Stimulated activated CD8-positive, alpha-beta memory T cell treated with anti-CD3 and anti-CD28 coated beads, Interleukin-7, amount 100 ng/mL, for 48 hours (primary cell): ENCODE results near the gene CACNA1E.

Experiments used
- DNase-seq, 2 donors: peaks; one replicate each; pipeline ENCODE4 v3.0.0-alpha.2; 2020; ENCODE audit warnings: low read depth in 1 of 2; ENCODE audit errors: extremely low read depth in 1 of 2

The CACNA1E gene

DNA sequence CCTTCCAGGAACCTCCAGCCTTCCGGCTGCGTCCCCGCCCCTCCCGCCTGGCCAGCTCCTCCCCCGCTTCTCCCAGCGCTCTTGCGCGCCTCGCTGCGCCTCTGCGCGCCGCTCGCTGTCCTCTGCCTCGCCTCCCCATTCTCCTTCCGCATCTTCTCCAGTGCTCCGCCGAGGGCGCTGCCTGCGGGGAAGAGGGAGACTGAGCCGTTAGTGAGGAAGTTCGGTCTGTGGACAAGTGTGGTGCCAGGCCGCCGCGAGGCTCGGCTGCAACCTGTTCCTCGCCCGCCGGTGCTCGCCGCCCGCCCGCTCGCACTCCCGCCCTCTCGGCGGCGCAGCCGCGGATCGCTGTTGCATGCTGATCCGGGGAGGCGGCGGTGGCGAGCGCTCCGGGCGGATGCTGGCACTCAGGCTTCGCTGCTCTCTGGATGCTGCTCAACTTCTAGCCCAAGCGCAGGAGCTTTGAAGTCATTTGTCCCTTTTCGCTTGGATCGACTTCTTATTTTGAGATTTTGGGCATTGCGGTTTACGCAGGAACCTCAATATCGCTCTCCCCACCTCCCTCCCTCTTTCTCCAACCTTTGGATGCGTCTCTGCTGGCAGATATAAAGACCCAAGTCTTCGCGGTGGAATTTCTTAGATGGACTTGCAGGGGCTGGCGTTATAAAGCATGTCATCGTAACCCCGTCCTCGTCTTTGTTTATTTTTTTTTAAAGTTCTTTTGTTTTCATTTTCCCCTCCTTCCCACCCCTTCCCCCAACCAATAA, 614 bp upstream of the CACNA1E start:
- no peak for DNase-seq

DNA sequence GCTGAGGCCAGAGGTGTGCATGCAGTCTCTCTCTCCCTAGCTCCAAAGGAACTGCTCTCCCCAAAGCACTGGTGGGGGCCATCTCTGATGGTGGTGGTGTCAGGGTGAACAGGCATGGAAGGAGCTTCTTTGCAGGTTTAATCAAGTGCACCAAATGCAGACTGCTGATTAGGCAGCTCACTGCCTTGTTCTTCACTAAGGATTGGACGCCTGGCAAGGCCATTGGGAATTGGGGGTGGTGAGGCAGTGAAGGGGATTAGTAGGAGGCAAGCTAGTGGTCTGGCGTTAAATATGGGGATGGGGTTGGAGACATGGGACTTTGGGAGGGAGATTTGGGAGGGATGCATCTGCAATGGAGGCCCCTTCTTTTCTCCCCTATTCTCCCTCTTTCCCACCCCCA, 1.5 kb downstream of the CACNA1E start:
- no peak for DNase-seq

DNA sequence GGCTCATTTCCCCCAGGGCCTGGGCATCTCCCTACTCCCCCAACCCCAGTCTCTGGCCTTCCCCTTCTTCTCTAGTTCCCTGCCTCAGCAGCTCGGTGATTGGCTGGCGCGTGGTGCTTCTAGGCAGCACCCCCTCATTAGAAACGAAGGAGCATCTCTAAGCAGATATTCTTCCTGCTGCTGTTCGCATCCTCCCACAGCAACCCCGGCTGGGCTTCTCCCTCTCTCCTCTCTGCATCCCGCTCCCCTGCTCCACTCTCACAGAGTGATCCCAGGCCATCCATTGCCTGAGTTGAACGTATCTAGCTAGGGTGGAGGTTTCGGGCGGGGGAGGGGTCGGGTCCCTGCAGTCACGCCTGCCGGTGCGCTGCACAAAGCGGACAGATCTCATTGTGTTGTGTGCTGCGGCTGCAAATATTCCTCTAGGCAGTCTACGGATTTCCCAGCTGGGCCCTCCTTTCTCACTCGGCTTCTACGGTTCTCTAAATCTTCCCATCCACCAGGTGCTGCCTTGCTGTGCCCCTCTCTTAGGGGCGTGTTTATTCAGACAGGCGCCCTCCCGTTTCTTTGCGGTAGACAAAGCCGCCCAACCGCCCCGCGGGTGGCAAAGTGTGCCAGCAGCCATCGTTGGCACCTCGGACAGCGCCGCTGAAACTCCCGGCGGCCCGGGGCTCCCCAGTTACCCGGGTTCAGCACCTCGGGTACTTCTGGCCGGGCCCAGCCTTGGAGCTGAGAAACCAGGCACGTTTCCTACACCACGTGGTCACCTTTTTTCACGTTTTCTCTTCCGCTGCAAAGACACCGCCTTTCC, 2.2 kb downstream of the CACNA1E start:
- no peak for DNase-seq

DNA sequence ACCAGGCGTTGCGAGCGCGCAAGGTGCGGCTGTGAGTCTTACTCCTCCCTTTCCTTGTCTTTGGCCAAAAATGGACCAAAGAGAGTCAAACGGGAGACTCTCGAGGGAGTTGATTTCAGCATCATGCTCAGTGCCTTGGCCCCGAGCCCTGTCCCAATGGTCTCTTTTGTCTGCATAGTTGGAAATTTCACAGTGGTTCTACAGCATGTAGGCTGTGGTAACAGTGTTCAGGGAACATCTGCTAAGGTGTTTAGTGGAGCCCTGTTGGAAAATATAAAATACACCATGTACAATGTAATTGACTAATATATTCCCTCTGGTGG, 2.7 kb downstream of the CACNA1E start:
- DNase-seq, result no peak

DNA sequence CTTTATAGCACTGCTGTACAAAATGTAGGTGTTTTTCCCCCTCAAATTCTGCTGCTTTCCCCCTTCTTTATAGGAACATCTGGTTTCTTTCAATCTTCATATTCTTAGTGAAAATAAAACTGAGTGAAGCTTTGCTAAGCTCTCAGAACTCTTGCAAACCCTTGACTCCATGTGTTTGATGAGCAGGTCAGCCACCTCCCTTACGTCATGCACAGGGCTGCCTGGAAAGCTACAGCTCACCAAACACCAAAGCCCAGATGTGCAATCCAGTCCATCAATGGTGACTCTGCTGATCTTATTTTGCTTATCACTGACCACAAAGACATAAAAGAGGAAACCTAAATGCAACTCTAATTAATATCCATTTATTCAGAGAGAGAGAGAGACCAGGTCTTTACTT, 5.5 kb downstream of the CACNA1E start:
- no peak for DNase-seq

DNA sequence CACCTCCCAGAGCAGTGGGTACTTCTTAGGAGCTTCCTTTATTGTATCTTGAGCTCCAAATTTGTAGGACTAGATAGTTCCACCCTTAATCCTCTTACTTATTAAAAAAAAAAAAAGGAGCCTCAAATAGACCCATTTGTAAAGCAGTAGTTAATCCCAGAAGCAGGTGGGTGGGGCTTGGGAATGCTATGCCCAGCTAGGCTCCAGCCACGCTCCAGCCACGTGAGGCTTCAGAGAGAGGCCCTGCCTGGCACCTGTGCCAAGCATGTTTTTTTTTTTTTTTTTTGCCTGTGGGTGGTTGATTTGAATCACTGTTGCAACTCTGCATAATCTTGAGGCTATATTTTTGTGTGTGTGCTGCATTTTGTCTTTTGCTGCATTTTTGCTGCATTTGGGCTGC, 7.0 kb downstream of the CACNA1E start:
- no peak for DNase-seq

DNA sequence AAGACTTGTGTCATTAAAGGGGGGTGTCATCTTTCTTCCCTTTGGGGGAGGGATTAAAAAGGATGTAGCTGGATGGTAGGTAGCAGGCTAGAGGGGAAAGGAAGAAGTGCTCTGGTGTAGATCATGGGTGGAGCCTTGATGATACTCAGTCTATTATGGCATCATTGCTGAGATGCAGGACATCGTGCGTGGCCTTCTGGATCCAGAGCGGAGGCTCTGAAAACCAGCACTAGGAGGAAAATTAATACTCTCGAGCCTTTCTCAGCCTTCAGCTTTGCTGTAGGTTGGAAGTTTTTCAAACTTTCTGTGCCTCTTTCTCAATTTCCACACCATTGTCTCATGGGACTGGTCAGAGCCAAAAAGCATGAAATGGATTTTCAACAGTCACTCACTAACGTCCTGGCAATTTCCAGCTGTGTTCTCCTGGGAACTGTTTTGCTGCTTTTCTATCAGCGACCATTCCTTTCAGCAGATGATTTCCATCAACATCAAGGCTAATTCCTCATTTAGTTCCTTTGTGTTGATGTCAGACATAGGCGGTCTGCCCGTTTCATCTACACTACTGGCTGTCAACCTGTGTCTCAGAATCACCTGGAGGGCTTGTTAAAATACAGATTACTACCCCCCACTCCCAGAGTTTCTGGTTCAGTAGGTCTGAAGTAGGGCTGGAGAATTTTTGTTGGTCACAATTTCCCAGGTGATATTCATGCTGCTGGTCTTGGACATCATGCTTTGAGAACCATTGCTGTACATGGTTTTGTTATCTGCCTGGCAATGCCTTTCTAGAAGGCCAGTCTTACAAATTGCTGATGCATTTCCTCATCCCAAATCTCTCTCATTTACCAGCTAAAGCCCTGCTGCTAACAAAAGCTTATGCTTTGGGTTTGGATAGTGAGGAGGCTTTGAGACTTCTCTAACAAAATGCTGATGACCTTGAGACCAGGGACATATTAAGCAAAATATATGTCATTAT, 7.7 kb downstream of the CACNA1E start:
- DNase-seq, result no peak

DNA sequence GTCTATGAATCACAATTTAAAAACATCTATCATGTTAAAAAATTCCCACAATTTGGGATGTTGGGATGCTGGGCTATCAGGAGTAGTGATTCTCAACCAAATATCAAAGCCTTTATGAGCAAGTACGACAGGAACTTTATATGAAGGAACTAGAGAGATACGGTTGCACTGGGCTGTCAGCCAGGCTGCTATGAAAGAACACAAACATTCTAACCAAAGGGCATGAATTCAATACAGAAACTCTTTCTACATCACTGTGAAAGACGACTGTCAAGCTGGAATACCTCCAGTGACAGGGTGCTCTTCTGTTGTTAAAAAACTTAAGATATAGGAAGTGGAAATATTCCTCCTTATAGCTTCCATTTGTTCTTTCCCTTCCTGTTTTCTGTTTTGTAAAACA, 9.8 kb downstream of the CACNA1E start:
- DNase-seq, result no peak

DNA sequence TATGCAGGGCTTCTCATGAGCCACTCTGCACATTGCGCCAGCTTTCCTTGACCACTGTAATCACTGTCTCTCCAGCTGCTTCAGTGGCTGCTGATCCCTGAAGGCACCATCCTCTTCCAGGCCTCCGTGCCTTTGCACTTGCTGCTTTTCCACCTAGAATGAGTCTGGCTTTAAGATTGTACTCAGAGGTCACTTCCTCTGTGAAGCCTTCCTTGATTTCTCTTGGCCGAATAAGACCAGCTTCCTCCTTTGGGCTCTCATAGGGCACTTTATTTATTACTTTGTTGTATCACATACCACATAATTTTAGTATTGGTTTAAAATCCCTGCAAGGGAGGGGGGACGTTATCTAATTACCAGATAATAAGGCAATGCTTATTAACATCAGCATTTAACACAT, 10.6 kb downstream of the CACNA1E start:
- DNase-seq, result no peak

DNA sequence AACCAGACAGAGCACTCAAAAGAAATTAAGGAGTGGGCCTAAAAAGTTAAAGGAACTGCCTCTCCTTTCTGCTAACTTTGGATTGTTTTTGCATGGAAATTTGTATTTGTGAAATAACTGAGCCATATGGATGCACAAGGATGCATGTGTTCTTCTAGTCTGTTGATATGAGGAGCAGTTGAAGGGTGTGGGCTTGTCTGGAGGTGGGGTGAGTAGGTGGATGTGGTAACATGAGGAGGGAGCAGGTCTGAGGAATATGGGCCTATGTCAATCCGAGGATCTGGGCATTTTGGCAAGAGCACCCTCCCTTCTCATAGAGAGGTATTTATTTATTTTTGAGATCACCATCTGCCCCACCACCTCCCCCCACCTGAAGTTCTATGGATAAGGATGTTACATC, 13.4 kb downstream of the CACNA1E start:
- no peak for DNase-seq

DNA sequence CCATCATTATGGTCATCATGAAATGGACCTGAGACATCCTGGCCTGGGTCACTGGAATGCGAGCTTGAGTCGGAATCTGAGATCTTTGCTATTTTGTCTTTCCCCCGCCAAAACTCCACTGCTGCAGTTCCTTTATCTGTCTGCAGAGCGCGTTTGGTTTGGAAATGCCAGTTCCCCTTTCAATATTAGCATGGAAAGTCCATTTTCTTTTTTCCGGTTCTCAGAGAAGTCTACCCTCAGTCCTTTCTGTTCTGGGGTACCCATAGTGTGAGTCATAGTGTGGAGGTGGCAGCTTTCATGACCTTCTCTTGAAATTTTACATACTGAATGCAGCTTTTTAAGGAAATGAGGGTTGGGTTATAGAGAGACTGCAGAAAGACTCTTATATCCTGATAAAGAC, 14.6 kb downstream of the CACNA1E start:
- no peak for DNase-seq

DNA sequence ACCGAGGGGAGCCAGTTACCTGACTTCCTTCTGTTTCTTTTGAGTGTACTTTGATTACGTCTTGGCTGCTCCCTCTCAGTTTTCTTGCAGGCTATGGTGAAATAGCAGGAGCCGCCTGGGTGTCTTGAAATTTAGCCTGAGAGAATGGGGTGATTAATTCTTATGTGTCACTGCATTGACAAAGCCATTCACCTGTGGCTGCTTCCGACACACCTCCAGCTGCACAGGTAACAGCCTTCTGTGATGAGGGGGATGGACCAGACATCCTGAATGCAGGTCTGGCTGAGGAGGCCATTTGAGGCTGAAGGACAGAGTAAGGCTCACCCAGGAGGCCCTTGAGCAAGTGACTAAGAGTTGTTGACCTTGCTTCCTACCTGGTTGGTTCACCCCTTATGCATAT, 16.5 kb downstream of the CACNA1E start:
- DNase-seq, result no peak

DNA sequence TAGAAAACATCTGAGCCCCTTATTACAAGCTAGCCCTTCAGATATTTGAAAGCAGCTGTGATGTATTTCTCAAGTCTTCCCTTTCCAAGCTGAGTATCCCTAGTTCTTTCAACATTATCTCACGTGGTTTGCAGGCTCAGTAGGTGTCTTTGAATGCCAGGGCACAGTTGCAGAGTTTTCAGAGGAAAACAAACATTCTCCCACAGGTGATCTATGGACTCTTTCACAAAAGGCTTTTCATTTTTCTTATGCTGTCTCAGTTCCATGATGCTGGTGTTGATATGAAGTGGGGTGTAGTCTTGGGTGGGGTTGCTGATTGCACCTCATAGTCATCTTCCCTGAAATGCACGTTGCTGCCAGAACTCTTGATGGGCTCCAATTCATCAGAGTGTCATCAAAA, 17.3 kb downstream of the CACNA1E start:
- DNase-seq, result no peak

DNA sequence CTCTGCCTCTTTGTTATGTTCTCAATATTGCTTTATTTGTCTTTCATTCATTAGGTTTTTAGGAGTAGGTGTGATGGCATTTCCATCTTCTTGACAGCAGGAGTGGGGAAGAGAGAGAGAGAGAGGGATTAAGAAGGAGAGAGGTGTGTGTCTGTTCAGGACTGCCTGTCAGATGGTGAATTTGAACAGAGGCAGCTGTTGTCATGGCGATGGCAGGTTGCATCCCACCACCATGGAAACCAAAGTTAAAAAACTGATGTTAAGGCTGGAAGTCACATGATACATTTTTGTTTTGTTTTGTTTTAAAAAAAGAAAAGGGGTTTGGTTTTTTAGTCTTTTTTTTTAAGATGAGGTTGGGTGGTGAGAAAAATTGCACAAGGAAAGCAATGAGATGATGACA, 18.3 kb downstream of the CACNA1E start:
- no peak for DNase-seq

DNA sequence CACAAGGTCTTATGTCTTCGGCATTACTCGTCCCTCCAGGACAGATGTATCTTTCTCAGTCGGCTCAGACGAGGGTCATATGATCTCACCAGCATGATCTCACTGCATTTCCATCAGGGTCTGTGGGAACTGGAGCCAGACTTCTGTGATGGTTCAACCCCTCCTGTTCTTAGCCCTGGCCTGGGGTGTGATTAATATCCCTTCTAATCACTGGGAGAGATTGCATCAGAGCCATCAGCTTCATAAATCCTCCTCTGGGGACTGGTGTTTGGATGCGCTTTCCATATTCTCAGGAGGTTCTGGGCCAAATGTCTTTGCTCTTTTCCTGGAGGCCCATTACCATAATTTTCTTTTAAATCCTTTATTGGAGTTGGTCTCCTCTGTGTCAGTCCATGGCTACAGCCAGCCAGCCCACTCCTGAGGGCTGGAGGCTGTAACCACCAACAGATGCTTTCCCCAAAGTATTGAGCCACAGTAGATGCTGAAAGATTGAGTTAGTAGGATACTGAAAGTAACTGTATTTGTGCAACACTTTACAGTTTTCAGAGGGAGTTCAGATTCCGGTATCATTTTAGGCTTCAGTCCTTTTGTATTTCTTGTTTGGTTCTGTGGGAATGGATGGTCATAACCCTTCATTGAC, 20.0 kb downstream of the CACNA1E start:
- DNase-seq, result no peak

DNA sequence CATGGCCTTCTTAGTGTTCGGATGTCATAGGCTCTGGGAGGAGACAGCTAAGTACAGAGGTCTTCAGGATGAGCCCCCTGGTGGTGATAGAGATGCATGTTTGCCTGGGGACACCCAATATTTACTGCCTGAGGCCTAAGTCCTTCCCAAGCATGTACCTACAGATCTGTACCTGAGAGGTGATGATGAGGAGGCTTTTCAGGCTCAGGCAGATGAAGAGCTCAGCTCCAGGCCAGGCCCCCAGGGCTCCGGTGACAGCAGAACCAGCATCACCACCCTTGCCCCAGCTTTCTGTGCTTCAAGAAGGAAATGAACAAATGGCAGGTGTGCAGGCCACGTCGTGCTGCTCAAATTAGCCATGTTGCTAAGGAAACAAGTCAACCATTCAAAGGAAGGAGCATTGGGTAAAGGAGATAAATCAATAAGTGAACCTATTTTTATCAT, 21.1 kb downstream of the CACNA1E start:
- no peak for DNase-seq

DNA sequence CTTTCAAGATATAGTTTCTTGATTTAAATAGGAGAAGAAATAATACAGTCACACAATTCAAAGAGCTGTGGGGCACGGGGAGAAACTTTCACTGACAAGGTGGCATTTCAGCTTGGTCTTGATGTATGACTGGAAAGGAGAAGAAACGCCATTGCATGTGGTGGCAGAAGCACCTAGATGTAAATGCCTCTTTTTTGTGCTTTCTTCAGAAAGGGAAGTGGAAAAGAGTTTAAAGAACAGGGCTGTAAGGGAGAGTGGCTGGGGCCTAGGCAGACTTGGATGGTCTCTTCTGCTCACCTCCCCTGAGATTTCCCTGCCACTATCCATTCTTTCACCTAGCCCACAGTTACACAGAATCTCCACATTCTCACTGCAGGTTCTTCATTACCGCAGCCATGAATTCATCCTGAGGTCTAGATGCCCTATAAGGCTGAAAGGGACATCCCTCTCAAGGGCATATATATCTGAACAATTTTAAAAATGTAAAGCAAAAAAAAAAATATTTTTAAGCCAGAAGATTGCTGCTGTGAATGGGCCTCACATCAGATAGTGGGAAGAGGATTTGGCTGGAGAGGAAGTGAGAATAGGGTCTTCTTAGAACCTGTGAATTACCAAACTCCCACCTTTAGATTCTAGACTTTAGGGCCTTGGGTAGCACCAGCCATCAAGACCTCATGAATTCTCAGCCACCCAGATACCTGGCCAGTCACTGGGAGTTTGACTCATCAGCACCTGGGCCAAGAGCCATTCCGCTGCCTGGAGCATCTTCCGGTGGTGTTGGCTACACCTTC, 23.4 kb downstream of the CACNA1E start:
- no peak for DNase-seq

DNA sequence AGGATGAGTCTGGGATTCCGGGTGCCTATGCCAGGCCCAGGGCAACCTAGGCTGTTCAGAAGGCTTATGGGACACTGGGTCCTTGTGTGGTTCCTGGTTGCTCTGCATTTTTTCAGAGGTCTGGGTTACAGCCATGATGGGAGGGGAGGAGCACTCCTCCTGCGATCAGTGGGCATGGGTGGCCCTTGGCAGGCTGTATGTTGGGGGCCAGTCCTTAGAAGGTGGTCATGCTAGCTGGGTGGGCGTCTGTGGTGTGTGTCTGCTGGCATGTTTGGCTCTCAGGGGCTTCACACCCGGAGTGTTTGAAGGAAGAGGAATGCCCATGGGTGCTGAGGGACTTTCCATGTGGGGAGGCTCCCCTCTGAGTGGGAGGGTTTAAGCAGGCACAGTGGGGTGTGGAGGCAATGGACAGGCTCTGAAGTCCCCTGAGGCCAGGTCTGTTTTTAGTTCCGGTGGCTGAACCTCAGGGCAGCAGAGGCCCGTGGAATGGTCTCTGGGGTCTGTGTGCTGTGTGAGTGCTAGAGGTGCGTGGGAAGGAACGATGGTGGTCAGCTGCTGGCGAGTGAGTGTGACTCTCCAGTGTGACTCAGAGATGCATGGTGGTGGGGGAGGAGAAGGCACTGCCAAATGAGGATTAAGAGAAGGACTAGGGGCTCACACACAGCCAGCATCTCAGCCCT, 25.3 kb downstream of the CACNA1E start:
- no peak for DNase-seq

DNA sequence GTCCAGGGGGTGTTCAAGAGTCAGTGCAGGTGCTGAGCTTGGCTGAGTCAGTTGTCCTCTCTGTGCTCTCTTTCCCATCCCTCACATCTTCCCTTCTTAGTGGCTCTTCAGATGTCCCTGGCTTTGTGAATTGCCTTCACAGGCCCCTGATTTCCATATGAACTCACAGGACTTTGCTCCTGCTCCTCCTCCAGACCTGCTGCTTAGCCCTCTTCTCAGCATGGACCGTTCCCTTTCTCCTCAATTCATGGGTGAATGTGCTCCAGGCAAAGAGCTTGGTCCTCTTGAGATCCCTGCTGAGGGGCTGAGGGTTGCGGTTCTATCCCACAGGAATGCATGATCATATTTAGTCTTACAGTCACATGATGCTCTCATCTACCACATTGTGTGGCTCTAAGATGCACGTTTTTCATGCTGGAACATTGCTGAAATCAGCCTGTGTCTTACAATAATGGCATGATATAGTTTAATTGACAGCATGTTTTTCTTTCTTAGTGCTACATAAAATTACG, 30.5 kb downstream of the CACNA1E start:
- DNase-seq, result no peak
